Esophagus muscularis mucosa (tissue), 3 donors: ENCODE results near the gene TYSND1.

Experiments used
- CTCF ChIP-seq, 3 experiments: fragments of 200-600 bp in 2 of 3; fragments of 450-650 bp in 1 of 3; sonication (generic) in 2 of 3; IDR thresholded peaks; one replicate each; pipeline ENCODE4 v1.5.1; 2017 to 2019; ENCODE audit warnings: antibody characterized with exemption in 3 of 3, mild to moderate bottlenecking in 2 of 3, moderate library complexity in 1 of 3
- EP300 ChIP-seq: sonication (generic); formaldehyde crosslinking; IDR thresholded peaks from one replicate; pipeline ENCODE4 v1.6.1; 2017; ENCODE audit warnings: antibody characterized with exemption

- no peak for TF ChIP-seq CTCF (IDR thresholded peaks at IDR 0.05)
- no peak for TF ChIP-seq EP300
Measured at GRCh38 chr10:70167246-70167645, 20.7 kb upstream of the TYSND1 start.
